SH-SY5Y (cell line): ENCODE data around the gene TTLL7.

Experiments
- GATA2 ChIP-seq: IDR thresholded peaks from 2 replicates; pipeline ENCODE4 v1.6.1; 2011; ENCODE audit warnings: mild to moderate bottlenecking, low read depth, low read length
- GATA3 ChIP-seq: IDR thresholded peaks from 2 replicates; pipeline ENCODE4 v1.6.1; 2011; ENCODE audit warnings: low read depth, mild to moderate bottlenecking, low read length, moderate library complexity

Gene TTLL7, protein sequence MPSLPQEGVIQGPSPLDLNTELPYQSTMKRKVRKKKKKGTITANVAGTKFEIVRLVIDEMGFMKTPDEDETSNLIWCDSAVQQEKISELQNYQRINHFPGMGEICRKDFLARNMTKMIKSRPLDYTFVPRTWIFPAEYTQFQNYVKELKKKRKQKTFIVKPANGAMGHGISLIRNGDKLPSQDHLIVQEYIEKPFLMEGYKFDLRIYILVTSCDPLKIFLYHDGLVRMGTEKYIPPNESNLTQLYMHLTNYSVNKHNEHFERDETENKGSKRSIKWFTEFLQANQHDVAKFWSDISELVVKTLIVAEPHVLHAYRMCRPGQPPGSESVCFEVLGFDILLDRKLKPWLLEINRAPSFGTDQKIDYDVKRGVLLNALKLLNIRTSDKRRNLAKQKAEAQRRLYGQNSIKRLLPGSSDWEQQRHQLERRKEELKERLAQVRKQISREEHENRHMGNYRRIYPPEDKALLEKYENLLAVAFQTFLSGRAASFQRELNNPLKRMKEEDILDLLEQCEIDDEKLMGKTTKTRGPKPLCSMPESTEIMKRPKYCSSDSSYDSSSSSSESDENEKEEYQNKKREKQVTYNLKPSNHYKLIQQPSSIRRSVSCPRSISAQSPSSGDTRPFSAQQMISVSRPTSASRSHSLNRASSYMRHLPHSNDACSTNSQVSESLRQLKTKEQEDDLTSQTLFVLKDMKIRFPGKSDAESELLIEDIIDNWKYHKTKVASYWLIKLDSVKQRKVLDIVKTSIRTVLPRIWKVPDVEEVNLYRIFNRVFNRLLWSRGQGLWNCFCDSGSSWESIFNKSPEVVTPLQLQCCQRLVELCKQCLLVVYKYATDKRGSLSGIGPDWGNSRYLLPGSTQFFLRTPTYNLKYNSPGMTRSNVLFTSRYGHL

DNA sequence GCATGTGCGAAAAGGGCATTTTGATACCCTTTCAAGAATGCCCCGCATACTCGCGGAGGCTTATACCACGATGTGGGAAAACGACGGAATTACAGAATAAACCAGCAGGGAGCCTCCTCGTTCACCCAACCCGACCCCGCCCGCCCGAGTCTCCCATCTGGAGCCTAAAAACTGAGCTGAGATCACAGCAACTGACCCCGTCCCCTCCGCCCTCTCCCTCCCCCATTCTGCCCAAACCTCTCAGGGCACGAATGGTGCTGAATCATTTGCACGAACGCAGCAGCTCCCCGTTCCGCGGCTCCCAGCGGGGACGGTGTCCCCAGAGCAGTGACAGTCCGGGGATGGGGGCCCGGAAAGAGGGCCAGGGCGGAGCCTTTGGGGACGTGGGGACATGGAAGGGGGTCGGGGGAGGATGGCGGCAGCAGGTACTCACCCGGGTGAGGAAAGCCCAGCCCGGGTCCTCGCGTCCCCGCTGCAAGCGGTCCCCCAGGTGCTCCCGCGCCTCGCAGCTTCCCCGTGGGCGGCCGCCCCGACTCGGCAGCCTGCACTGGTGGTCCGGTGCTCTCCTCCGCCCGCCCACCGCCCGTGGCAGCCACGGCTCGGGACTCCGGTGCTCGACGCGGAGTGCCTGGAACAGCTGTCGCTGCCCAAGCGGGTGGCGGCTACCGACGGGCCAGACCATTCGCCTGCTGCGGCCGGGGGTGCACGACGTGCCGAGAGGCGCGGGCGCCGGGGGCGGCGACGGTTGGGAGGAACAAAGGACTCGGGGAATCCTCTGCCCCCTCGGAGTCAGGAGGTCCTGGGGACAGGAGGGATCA is at the start of gene TTLL7:
Gene TTLL7, minus strand, starts transcription at position 635 of the 818 bp plus-strand sequence. CDS start 46,921 bp downstream, outside the sequence.
- TF ChIP-seq GATA2: no peak
- no peak for TF ChIP-seq GATA3

DNA sequence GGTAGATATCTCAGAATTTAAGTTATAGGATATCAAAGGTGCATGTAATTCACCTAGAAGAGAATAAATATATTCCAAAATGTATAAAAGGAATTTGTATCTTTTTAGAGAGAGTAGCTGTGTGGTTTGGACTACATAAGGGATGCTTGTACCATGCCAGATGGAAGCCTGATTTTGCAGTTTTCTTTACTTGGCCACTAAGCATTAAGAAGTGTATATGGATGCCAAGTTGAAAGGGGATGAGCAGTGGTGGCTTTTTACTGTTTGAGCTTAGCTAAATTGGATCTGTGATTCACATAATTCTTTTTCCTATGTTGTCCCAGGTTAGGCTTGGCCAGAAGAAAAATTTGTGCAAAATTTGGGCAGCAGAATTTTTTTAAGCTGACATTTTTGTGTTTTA is 43.5 kb upstream of the TTLL7 start:
- TF ChIP-seq GATA3: no peak
- TF ChIP-seq GATA2: no peak

DNA sequence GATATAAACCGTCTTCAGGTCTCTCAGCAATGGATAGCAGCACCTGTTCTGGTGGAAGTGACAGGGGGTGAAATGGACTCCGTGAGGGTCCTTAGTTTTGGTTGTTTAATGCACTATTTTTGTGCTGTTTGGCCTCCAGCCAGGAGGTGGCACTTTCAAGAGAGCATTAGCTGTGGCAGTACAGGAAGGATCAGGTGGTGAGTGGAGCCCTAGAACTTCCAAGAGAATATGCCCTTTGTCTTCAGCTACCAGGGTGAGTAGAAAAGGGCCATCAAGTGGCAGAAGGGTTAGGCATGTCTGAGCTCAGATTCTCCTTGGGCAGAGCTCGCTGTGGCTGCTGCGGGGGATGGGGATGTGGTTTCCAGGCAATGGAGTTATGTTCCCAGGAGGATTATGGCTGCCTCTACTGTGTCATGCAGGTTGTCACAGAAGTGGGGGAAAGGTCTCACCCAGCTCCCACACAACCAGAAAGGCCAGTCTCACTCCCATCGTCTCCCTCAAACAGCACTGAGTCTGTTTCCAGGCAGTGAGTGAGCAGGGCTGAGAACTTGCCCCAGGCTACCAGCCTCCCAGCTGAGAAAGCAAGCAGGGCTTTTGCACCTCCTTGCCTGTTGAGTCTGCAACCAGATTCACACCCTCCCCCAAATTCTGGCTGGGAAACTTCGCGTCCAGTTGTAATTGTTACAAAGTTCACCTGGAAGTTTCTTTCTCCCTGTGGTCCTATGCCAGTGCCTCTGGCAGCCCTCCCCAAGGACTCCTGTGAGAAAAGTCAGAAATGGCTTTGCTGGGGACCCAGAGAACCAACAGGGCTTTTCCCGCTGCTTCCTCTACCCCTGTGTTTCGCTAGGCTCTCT is 39.1 kb upstream of the TTLL7 start:
- TF ChIP-seq GATA2: no peak
- TF ChIP-seq GATA3: no peak

DNA sequence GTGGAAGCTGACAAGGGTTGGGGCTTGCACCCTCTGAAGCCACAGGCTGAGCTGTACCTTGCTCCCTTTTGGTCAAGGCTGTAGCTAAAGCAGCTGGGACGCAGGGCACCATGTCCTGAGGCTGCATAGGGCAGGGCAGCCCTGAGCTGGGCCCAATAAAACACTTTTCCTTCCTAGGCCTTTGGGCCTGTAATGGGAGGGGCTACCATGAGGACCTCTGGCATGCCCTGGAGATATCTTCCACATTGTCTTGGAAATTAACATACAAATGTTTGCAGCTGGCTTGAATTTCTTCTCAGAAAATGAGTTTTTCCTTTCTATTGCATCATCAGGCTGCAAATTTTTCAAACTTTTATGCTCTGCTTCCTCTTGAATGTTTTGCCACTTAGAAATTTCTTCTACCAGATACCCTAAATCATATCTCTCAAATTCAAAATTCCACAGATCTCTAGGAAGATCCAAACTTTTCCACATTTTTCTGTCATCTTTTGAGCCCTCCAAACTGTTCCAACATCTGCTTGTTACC is 32.9 kb upstream of the TTLL7 start:
- no peak for TF ChIP-seq GATA3
- TF ChIP-seq GATA2: no peak

DNA sequence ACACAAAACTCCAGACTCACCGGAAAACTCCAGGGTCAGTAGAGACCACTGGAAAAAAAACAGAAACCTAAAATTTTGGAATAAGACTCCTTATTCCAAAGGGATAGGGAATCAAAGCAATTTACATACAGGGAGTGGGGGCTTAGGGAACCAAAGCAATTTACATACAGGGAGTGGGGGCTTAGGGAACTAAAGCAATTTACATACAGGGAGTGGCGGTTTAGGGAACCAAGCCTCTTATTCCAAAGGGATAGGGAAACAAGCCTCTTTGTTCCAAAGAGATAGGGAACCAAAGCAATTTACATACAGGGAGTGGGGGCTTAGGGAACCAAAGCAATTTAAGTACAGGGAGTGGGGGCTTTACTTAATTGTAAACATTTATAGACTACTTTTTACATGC is 28.4 kb upstream of the TTLL7 start:
- no peak for TF ChIP-seq GATA3
- no peak for TF ChIP-seq GATA2

DNA sequence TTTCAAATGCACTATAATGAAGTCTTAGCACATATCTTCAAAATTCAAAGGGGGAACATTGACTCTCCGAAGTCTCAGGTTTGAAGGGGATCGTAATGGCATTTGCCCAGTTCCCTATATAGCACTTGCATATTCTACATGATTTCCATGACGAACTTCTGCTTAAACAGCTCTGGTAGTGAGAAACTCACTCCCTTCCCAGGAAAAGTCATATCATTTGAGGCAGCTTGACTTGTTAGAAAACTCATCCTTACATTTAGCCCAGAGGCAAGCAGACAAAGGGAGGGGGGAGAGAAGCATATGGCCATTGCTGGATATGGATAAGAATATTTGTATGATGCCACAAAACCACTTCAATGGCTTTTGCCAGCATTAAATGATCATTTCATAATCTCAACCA is 27.0 kb upstream of the TTLL7 start:
- no peak for TF ChIP-seq GATA3
- TF ChIP-seq GATA2: no peak

DNA sequence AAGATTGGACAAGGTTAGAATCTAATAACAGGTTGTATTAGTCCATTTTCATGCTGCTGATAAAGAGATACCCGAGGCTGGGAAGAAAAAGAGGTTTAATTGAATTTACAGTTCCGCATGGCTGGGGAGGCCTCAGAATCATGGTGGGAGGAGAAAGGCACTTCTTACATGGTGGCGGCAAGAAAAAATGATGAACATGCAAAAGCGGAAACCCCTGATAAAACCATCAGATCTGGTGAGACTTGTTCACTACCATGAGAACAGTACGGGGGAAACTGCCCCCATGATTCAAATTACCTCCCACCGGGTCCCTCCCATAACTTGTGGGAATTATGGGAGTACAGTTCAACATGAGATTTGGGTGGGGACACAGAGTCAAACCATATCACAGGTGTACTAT is 22.9 kb upstream of the TTLL7 start:
- no peak for TF ChIP-seq GATA3
- TF ChIP-seq GATA2: no peak

DNA sequence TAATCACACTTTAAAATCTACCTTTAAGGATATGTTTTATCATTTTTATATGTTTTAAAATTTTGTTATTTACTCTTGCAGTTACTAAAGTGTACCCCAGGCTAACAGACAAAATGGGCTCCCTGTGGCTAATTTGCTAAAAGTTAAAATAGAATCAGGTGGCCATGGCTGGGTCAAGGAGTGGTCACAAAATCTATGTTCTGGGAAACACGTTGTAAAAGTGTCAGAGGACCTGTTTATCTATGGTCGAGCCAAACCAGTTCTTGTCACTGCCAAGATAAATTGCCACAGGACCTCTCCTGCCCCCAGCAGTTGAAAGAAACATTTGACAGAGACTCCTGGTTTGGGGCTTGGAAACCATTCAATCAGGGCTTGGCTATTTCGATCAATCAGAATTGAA is 21.2 kb upstream of the TTLL7 start:
- TF ChIP-seq GATA2 (no peak), GATA3 (no peak)

DNA sequence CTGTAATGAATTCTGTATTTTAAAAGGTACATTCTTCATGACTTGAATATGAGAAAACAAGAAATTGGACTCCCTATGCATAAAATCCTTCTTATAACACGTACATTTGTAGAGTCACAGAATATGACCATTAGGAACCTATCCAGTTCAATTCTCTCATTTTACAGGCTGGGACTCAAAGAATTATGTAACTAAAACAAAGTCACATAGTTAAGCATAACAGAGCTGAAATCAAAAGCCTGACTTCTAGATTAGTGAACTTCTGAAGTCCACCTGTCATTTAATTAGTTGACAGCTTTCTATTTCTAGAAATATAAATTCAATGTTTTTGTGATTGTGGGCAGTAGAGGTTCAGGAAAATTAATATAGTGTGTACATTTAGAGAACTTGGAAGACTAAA is 20.3 kb upstream of the TTLL7 start:
- TF ChIP-seq GATA2 (no peak), GATA3 (no peak)

DNA sequence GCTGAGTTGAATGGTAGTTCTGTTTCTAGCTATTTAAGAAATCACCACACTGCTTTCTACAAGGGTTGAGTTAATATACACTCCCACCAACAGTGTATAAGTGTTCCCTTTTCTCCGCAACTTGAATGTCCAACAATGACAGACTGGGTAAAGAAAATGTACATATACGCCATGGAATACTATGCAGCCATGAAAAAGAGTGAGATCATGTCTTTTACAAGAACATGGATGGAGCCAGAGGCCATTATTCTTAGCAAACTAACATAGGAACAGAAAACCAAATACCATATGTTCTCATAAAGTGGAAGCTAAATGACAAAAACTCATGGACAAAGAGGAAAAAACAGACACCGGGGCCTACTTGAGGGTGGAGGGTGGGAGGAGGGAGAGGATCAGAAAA is 14.8 kb upstream of the TTLL7 start:
- TF ChIP-seq GATA3: no peak
- no peak for TF ChIP-seq GATA2

DNA sequence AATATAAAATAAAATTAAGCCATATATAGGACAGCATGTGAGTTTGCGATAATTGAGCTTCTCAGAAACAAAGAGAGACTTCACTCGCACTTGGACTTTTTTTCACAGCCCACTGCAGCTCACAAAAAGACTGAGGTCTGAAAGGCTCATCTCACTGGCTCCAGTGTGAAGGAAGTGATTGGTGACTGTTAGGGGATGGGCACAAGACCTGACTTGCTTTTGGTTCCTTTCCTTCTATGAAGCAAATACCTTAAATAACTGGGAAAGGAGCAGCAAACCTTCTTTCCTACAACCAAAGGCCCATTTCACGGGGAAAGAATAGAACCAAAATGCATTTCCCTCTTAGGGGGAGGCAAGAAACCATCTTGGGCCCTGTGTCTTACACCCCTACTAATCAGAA is 13.1 kb upstream of the TTLL7 start:
- TF ChIP-seq GATA3: no peak
- no peak for TF ChIP-seq GATA2

DNA sequence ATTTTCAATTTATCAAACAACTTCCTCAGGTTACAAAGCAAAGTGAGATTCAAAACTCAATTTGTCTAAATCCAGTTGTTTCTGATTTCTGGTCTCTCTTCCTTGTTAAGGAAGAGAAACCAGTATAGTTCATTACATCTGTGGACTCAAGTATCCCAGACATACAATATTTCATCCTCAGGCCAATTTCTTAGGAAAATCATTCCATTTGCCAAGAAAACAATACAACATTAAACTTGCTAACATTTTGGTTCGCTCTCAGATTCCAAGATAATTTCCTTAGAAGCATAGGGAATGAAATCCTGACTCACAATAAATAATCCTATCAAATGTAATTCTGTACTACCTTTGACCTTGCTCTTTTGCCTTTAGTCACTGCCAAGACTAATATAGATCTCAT is 11.2 kb upstream of the TTLL7 start:
- TF ChIP-seq GATA2 (no peak), GATA3 (no peak)

DNA sequence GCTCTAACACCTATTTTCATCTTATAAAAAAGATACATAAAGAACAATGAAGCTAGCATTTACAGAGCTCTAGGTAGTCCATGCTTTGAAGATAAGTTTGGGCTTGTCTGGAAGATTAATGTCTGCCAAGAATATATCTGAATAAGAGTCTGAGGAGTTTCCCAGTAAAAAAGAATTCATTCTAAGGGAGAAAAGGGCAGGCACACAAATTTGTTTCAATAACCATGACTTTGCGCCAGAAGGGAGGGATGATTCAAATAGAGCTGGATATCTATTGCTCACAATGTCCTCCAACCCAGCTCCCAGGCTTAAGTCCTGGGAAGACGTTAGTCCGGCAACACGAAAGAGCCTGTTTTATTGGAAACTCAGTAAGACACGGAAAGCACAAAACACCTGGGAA is 9.7 kb upstream of the TTLL7 start:
- TF ChIP-seq GATA2 (no peak), GATA3 (no peak)
